Measurements from ENCODE around the gene BBLN. TPM values are rescaled to one million over a fixed set of nuclear protein-coding genes. Genes with fewer than 3 reads are reported as not detected.

Gene BBLN
- total and polyA plus RNA-seq, 2 of the 4 experiments (the other 2 are of a cell fraction) = 25.1 to 103 TPM

DNA sequence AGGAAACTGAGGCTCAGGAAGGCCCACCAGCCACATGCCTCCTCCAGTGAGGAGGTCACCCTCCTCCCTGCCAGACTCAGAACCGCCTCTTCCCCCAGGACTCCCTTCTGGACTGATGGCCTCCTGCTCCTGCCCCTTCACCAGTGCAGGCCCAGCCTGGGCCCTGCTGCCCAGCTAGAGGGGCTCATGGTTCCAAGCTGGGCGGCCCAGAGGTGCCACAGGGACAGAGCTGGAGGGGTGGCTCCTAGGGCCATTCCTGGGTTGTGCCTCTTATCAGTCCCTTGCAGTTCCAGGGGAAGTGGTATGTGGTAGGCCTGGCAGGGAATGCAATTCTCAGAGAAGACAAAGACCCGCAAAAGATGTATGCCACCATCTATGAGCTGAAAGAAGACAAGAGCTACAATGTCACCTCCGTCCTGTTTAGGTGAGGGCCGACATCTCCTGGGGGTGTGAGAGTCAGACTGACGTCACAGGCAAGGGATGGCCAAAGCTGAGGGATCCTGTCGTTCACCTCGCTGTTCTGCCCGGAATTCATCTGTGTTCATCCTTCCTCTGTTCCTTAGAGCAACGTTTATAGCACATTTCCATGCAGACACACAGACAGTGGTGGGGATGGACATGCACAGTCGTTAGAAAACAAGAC is 10.0 kb upstream of the BBLN start:
- no peaks in the 10 kb centered on the region for H3K79me1 ChIP-seq (ENCODE audit: low read depth in 1 of 2, low read length in 2 of 2)
- ChIA-PET POLR2A (ENCODE audit: unreplicated experiment) (no interaction called here), CTCF (no interaction called here)
- no peak overlapping the region for H2BK120ac ChIP-seq (ENCODE audit: low read depth, low read length)
- H3K4me1 ChIP-seq (ENCODE audit: control insufficient read depth, insufficient read depth, low read length) = no peaks in the 10 kb centered on the region
- H2AK5ac ChIP-seq (ENCODE audit: low read depth, low read length) = no peak overlapping the region
- ATAC-seq (ENCODE audit: low read depth) = no peak
- in situ Hi-C loops (cut with MboI; ENCODE audit: low sequenced_read_pairs) = no loop called here
- no peak overlapping the region for H2AFZ ChIP-seq (replicated peaks; ENCODE audit: low read length, poor library complexity)
- no peak overlapping the region for H3K4me3 ChIP-seq (ENCODE audit: insufficient read depth, low read depth, low read length)
- no peak overlapping the region for H2AK9ac ChIP-seq (replicated peaks; ENCODE audit: low read depth, low read length, poor library complexity)
- no peak overlapping the region for H3K4ac ChIP-seq (ENCODE audit: low read depth, low read length)
- H3K18ac ChIP-seq (ENCODE audit: low read depth, low read length) = no peak overlapping the region
- no peak overlapping the region for H4K5ac ChIP-seq (ENCODE audit: low read depth, low read length)
- no peak overlapping the region for H3K14ac ChIP-seq (replicated peaks; ENCODE audit: low read depth, low read length)
- H2BK20ac ChIP-seq (ENCODE audit: low read depth, low read length) = no peak overlapping the region
- no peak overlapping the region for H3K9ac ChIP-seq (ENCODE audit: low read depth, low read length)
- dilution Hi-C loops (cut with HindIII; ENCODE audit: low sequenced_read_pairs, unreplicated experiment) = no loop called here
- no peak for DNase-seq
- no peak overlapping the region for H3K56ac ChIP-seq (ENCODE audit: extremely low read depth, insufficient read depth, low read length)
- no peak overlapping the region for H3K23ac ChIP-seq (ENCODE audit: low read depth, low read length)
- H4K91ac ChIP-seq (ENCODE audit: insufficient read depth, low read depth, low read length) = no peak overlapping the region
- 64% methylated on average over 3 of the region's 11 CpGs; no CpG with 5 or more reads in 1 of the 2 experiments for WGBS, 2 experiments (ENCODE audit: extremely low coverage in 2 of 2, insufficient read length in 1 of 2)
- no peaks in the 10 kb centered on the region for H3K9me1 ChIP-seq (ENCODE audit: insufficient read depth, low read length)
- no peaks in the 10 kb centered on the region for H3K36me3 ChIP-seq (ENCODE audit: control insufficient read depth, insufficient read depth, low read length)
- no peak overlapping the region for H3K27ac ChIP-seq (ENCODE audit: insufficient read depth, low read length)
- no peaks in the 10 kb centered on the region; the same call in 1 of the 2 replicates for H4K20me1 ChIP-seq (ENCODE audit: insufficient read depth, low read length)
- H2BK15ac ChIP-seq (ENCODE audit: low read depth, low read length) = no peak overlapping the region
- no peak overlapping the region for H2BK5ac ChIP-seq (ENCODE audit: low read depth, low read length, poor library complexity, severe bottlenecking)
- intact Hi-C loops (cut with micrococcal nuclease) = no loop called here
- peaks cover 13% of the 10 kb centered on the region; the same call in 1 of the 2 replicates for H3K27me3 ChIP-seq (ENCODE audit: control insufficient read depth, insufficient read depth, low read length)
- TF ChIP-seq, protein P1, sequence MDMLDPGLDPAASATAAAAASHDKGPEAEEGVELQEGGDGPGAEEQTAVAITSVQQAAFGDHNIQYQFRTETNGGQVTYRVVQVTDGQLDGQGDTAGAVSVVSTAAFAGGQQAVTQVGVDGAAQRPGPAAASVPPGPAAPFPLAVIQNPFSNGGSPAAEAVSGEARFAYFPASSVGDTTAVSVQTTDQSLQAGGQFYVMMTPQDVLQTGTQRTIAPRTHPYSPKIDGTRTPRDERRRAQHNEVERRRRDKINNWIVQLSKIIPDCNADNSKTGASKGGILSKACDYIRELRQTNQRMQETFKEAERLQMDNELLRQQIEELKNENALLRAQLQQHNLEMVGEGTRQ (IDR thresholded peaks at IDR 0.05; ENCODE audit: low read depth, low read length) = no peak
- TF ChIP-seq RAD21 (IDR thresholded peaks at IDR 0.05; ENCODE audit: low read length) = no peak
- no peak for TF ChIP-seq POLR2A (IDR thresholded peaks at IDR 0.05; ENCODE audit: low read depth, low read length)
- no peak for TF ChIP-seq FOS (IDR thresholded peaks at IDR 0.05; ENCODE audit: low read depth, low read length)
- TF ChIP-seq CEBPB (IDR thresholded peaks at IDR 0.05; ENCODE audit: low read depth, low read length) = no peak
- TF ChIP-seq MAZ (IDR thresholded peaks at IDR 0.05; ENCODE audit: borderline replicate concordance, low read depth, low read length) = no peak
- TF ChIP-seq MXI1 (IDR thresholded peaks at IDR 0.05; ENCODE audit: borderline replicate concordance, low read depth, low read length) = no peak
- TF ChIP-seq NFE2L2 (IDR thresholded peaks at IDR 0.05; ENCODE audit: low read depth, low read length) = no peak
- TF ChIP-seq RFX5 (IDR thresholded peaks at IDR 0.05; ENCODE audit: low read depth, low read length) = no peak
- TF ChIP-seq, protein P2, sequence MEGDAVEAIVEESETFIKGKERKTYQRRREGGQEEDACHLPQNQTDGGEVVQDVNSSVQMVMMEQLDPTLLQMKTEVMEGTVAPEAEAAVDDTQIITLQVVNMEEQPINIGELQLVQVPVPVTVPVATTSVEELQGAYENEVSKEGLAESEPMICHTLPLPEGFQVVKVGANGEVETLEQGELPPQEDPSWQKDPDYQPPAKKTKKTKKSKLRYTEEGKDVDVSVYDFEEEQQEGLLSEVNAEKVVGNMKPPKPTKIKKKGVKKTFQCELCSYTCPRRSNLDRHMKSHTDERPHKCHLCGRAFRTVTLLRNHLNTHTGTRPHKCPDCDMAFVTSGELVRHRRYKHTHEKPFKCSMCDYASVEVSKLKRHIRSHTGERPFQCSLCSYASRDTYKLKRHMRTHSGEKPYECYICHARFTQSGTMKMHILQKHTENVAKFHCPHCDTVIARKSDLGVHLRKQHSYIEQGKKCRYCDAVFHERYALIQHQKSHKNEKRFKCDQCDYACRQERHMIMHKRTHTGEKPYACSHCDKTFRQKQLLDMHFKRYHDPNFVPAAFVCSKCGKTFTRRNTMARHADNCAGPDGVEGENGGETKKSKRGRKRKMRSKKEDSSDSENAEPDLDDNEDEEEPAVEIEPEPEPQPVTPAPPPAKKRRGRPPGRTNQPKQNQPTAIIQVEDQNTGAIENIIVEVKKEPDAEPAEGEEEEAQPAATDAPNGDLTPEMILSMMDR (conservative IDR thresholded peaks at IDR 0.05; ENCODE audit: low read depth, low read length) = no peak
- TF ChIP-seq CHD1 (IDR thresholded peaks at IDR 0.05; ENCODE audit: low read depth, low read length) = no peak
- TF ChIP-seq, protein P3, sequence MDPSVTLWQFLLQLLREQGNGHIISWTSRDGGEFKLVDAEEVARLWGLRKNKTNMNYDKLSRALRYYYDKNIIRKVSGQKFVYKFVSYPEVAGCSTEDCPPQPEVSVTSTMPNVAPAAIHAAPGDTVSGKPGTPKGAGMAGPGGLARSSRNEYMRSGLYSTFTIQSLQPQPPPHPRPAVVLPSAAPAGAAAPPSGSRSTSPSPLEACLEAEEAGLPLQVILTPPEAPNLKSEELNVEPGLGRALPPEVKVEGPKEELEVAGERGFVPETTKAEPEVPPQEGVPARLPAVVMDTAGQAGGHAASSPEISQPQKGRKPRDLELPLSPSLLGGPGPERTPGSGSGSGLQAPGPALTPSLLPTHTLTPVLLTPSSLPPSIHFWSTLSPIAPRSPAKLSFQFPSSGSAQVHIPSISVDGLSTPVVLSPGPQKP (IDR thresholded peaks at IDR 0.05; ENCODE audit: borderline replicate concordance, low read depth, low read length) = no peak
- TF ChIP-seq RCOR1 (IDR thresholded peaks at IDR 0.05; ENCODE audit: insufficient replicate concordance, low read length) = no peak
- TF ChIP-seq SMC3 (IDR thresholded peaks at IDR 0.05; ENCODE audit: low read depth, low read length) = no peak
- TF ChIP-seq MAFK (IDR thresholded peaks at IDR 0.05; ENCODE audit: low read depth, low read length) = no peak
- TF ChIP-seq BHLHE40 (IDR thresholded peaks at IDR 0.05; ENCODE audit: low read depth, low read length) = no peak
- H3K9me3 ChIP-seq (ENCODE audit: control insufficient read depth, insufficient read depth, low read length) = no peaks in the 10 kb centered on the region
- no peak overlapping the region for H4K8ac ChIP-seq (ENCODE audit: low read depth in 2 of 2, low read length in 2 of 2)
- no peak overlapping the region for H3K4me2 ChIP-seq (ENCODE audit: low read depth, low read length)
- BruUV-seq (replicated peaks) = no TSS peak
